Upper lobe of left lung (tissue), 6 donors: Measurements from ENCODE around the gene TBX18. TPM values are rescaled to one million over a fixed set of nuclear protein-coding genes. Genes with fewer than 3 reads are reported as not detected.

Experiments used
- ATAC-seq, 2 donors: fragments of 200-7000 bp; cut with Tn5 transposase; one replicate each; pipeline ENCODE4 v1.9.1; 2022; ENCODE audit warnings: mild to moderate bottlenecking in 2 of 2, moderate library complexity in 2 of 2; ENCODE audit not compliant: low FRiP score in 2 of 2
- DNase-seq, 2 donors: peaks; one replicate each; pipeline ENCODE4 v3.0.0-alpha.2; 2019 to 2020
- H3K27ac ChIP-seq, 4 donors: fragments of 200-600 bp; sonication (generic); one replicate each; pipeline ENCODE4 v1.5.1; 2016 to 2019
- H3K27me3 ChIP-seq, 4 donors: fragments of 200-600 bp; sonication (generic); one replicate each; pipeline ENCODE4 v1.5.1; 2017 to 2019
- H3K36me3 ChIP-seq, 4 donors: fragments of 200-600 bp; sonication (generic); one replicate each; pipeline ENCODE4 v1.5.1; 2016 to 2019
- H3K4me1 ChIP-seq, 4 donors: fragments of 200-600 bp; sonication (generic); one replicate each; pipeline ENCODE4 v1.5.1; 2018 to 2019
- H3K4me3 ChIP-seq, 4 donors: fragments of 200-600 bp; sonication (generic); one replicate each; pipeline ENCODE4 v1.5.1; 2017 to 2019; ENCODE audit warnings: mild to moderate bottlenecking in 2 of 4, moderate library complexity in 1 of 4
- H3K9me3 ChIP-seq, 4 donors: fragments of 200-600 bp; sonication (generic); one replicate each; pipeline ENCODE4 v1.5.1; 2018 to 2019
- EP300 ChIP-seq, 4 donors: sonication (generic); formaldehyde crosslinking; IDR thresholded peaks; one replicate each; pipeline ENCODE4 v1.5.1; 2017; ENCODE audit warnings: antibody characterized with exemption in 4 of 4, control low read depth in 2 of 4
- POLR2A ChIP-seq, 4 donors: fragments of 450-650 bp; IDR thresholded peaks; one replicate each; pipeline ENCODE4 v1.5.1; 2016 to 2017; ENCODE audit warnings: antibody characterized with exemption in 4 of 4, mild to moderate bottlenecking in 2 of 4
- POLR2AphosphoS5 ChIP-seq, 2 donors: sonication (generic); formaldehyde crosslinking; IDR thresholded peaks; one replicate each; pipeline ENCODE4 v1.5.1; 2017; ENCODE audit warnings: antibody characterized with exemption in 2 of 2
- WGBS, 2 donors: methylation state at CpG; one replicate each; pipeline ENCODE4 v1.1.5; 2017 to 2018; 5-methylcytosine and 5-hydroxymethylcytosine counted together
- total RNA-seq, 6 donors: library from RNA; depleted of rRNA in 4 of 6; stranded (reverse); fragments of >200 nt in 4 of 6; gene quantifications; one replicate each; pipeline versions ENCODE4 v1.1.0 to v1.2.1, GENCODE V29; 2016 to 2021
- TF ChIP-seq, protein P1 (sequence below), 6 experiments: fragments of 450-650 bp in 4 of 6; fragments of 200-600 bp in 2 of 6; sonication (generic) in 2 of 6; IDR thresholded peaks; one replicate each; pipeline ENCODE4 v1.5.1; 2016 to 2019; ENCODE audit warnings: antibody characterized with exemption in 6 of 6
- donor health status: DM: no; HTN: no; CAD: no; lungs with moderate emphysema.
- donor health status: DM: no; HTN: yes; CAD: no; lungs with severe emphysema.

Gene TBX18
- total RNA-seq, 6 donors from 2014 or later: 0.20 to 0.49 (median 0.44) TPM; not detected in 3

DNA sequence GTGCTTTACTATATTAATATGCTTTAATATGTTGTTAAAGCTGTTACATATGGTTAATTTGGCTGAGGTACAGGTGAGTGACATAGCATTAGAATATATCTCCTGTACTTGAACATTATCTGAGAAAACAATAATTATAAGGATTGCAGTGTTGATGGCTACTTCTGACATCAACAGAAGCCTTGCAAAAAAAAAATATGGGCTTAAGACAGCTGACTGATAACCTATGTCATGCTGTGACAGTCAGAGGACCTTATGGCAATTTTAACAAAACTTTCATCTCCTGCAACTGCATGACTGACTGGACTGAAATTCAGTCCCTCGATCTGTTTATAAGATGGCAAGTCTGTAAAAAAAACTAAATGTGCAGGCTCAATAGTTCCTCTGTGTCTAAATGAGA lies 27.5 kb upstream of the TBX18 start:
- Histone ChIP-seq H3K27me3 (no peaks in the 10 kb centered on the region), H3K4me3 (no peak overlapping the region), H3K36me3 (no peaks in the 10 kb centered on the region), H3K4me1 (no peaks in the 10 kb centered on the region), H3K9me3 (no peaks in the 10 kb centered on the region), H3K27ac (no peak overlapping the region)
- TF ChIP-seq, protein P1, sequence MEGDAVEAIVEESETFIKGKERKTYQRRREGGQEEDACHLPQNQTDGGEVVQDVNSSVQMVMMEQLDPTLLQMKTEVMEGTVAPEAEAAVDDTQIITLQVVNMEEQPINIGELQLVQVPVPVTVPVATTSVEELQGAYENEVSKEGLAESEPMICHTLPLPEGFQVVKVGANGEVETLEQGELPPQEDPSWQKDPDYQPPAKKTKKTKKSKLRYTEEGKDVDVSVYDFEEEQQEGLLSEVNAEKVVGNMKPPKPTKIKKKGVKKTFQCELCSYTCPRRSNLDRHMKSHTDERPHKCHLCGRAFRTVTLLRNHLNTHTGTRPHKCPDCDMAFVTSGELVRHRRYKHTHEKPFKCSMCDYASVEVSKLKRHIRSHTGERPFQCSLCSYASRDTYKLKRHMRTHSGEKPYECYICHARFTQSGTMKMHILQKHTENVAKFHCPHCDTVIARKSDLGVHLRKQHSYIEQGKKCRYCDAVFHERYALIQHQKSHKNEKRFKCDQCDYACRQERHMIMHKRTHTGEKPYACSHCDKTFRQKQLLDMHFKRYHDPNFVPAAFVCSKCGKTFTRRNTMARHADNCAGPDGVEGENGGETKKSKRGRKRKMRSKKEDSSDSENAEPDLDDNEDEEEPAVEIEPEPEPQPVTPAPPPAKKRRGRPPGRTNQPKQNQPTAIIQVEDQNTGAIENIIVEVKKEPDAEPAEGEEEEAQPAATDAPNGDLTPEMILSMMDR (IDR thresholded peaks at IDR 0.05): no peak
- TF ChIP-seq POLR2AphosphoS5 (IDR thresholded peaks at IDR 0.05) (no peak), POLR2A (IDR thresholded peaks at IDR 0.05) (no peak), EP300 (IDR thresholded peaks at IDR 0.05) (no peak)
- WGBS, 2 donors: 26 to 50% methylated on average over 1 of the region's 1 CpG
- no peak for ATAC-seq
- no peak for DNase-seq

DNA sequence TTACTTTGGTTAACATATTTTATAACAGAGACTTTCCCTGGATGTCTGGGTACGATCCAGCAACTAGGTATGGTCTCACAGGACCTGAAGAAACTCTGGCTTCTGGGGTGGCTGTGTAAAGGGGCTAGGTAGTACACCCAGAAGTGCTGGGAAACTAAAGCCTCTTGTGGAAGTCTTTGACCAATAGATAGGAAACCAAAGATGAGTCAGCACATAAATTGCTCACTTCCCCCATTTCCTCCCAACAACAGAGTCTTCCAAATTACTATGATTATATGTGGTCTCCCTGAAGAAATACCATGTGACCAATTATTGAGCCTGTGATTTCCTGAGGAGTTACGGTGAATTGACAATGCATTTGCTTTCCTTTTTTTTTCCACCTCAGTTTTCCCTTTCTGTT lies 26.8 kb upstream of the TBX18 start:
- TF ChIP-seq EP300 (IDR thresholded peaks at IDR 0.05) (no peak), POLR2AphosphoS5 (IDR thresholded peaks at IDR 0.05) (no peak), POLR2A (IDR thresholded peaks at IDR 0.05) (no peak)
- TF ChIP-seq, protein P1 (IDR thresholded peaks at IDR 0.05): no peak
- Histone ChIP-seq H3K9me3 (no peaks in the 10 kb centered on the region), H3K27me3 (no peaks in the 10 kb centered on the region), H3K27ac (no peak overlapping the region), H3K4me1 (no peaks in the 10 kb centered on the region), H3K4me3 (no peak overlapping the region), H3K36me3 (no peaks in the 10 kb centered on the region)
- 38 to 42% methylated on average over 2 of the region's 2 CpGs for WGBS, 2 donors
- DNase-seq (no peak), ATAC-seq (no peak)

DNA sequence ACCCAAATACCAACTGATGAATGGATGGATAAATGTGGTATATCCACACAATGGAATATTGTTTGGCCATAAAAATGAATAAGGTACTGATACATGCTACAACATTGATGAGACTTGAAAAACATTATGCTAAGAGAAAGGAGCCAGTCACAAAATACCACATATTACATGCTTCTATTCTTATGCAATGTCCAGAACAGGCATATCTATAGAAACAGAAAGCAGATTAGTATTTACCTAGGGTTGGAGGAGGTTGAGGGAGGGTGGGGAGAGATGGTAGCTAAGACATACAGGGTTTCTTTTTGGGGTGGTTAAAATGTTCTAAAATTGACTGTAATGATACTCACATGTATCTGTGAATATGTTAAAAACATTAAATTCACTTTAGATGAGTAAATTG lies 24.8 kb upstream of the TBX18 start:
- Histone ChIP-seq H3K36me3 (no peaks in the 10 kb centered on the region), H3K27me3 (no peaks in the 10 kb centered on the region), H3K27ac (no peak overlapping the region), H3K9me3 (no peaks in the 10 kb centered on the region), H3K4me3 (no peak overlapping the region), H3K4me1 (no peaks in the 10 kb centered on the region)
- no peak for DNase-seq
- TF ChIP-seq, protein P1 (IDR thresholded peaks at IDR 0.05): no peak
- TF ChIP-seq EP300 (IDR thresholded peaks at IDR 0.05) (no peak), POLR2A (IDR thresholded peaks at IDR 0.05) (no peak), POLR2AphosphoS5 (IDR thresholded peaks at IDR 0.05) (no peak)
- no peak for ATAC-seq

DNA sequence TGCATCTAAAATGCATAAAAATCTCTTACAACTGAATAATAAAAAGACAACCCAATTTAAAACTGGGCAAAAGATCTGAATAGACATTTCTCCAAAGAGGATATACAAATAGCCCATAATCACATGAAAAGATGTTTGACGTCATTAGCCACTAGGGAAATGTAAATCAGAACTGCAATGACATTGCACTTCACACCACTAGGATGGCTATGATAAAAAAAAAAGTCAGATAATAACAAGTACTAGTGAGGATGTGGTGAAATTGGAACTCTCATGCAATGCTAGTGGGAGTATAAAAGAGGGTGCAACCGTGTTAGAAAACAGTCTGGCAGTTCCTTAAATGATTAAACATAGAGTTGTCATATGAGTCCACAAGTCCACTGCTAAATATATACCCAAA lies 24.3 kb upstream of the TBX18 start:
- no peaks in the 10 kb centered on the region for H3K36me3 ChIP-seq
- no peaks in the 10 kb centered on the region for H3K4me1 ChIP-seq
- no peaks in the 10 kb centered on the region for H3K9me3 ChIP-seq
- ATAC-seq (no peak), DNase-seq (no peak)
- TF ChIP-seq POLR2AphosphoS5 (IDR thresholded peaks at IDR 0.05) (no peak), POLR2A (IDR thresholded peaks at IDR 0.05) (no peak), EP300 (IDR thresholded peaks at IDR 0.05) (no peak)
- TF ChIP-seq, protein P1 (IDR thresholded peaks at IDR 0.05): no peak
- H3K27ac ChIP-seq: no peak overlapping the region
- no peak overlapping the region for H3K4me3 ChIP-seq
- H3K27me3 ChIP-seq: no peaks in the 10 kb centered on the region
- 63 to 82% methylated on average over 2 of the region's 2 CpGs for WGBS, 2 donors

GRCh38 chr6:84785671-84786070 lies 21.3 kb upstream of the TBX18 start:
- Histone ChIP-seq H3K36me3 (no peaks in the 10 kb centered on the region), H3K4me1 (no peaks in the 10 kb centered on the region), H3K27me3 (no peaks in the 10 kb centered on the region), H3K4me3 (no peak overlapping the region), H3K9me3 (no peaks in the 10 kb centered on the region), H3K27ac (no peak overlapping the region)
- TF ChIP-seq, protein P1 (IDR thresholded peaks at IDR 0.05): no peak
- TF ChIP-seq POLR2AphosphoS5 (IDR thresholded peaks at IDR 0.05) (no peak), EP300 (IDR thresholded peaks at IDR 0.05) (no peak), POLR2A (IDR thresholded peaks at IDR 0.05) (no peak)
- 18 to 22% methylated on average over 1 of the region's 1 CpG for WGBS, 2 donors
- DNase-seq (no peak), ATAC-seq (no peak)
